Endometrial microvascular endothelial cells (primary cell): Measurements from ENCODE around the gene PLCB4. TPM values are rescaled to one million over a fixed set of nuclear protein-coding genes. Genes with fewer than 3 reads are reported as not detected.

ENCODE experiments used
- in situ Hi-C: cut with HindIII; loops from 2 replicates; pipeline ENCODE4 v1.10.0; 2017; ENCODE audit warnings: low sequenced_read_pairs, low pct_unique_long_range_greater_than_20kb; ENCODE audit errors: inconsistent ontology term
- total RNA-seq: library from RNA; depleted of rRNA; stranded (reverse); fragments of >200 nt; gene quantifications from one replicate; pipeline ENCODE4 v1.2.3, GENCODE V29; 2015; ENCODE audit errors: inconsistent ontology term

PLCB4 gene
- total RNA-seq, 1 donor from 2014 or later = 0.19 TPM

DNA sequence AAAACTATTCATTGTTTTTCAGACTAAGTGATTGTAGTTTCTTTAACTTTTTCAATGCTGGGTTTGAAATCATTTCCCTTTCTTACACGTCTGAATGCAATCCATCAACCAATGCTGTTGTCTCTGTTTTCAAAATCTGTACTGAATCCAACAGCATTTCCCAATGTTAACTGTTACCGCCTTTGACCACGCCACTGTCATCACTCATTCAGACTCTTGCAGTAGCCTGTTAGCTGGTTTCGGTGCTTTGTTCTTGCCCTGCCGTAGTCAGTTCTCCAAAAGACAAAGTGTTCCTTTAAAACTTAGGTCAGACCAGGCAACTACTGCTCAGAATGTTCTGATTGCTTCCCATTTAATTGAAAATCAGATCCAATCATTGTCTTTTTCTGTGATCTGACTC is 131.3 kb downstream of the PLCB4 start:
- in situ Hi-C loops = no loop called here

DNA sequence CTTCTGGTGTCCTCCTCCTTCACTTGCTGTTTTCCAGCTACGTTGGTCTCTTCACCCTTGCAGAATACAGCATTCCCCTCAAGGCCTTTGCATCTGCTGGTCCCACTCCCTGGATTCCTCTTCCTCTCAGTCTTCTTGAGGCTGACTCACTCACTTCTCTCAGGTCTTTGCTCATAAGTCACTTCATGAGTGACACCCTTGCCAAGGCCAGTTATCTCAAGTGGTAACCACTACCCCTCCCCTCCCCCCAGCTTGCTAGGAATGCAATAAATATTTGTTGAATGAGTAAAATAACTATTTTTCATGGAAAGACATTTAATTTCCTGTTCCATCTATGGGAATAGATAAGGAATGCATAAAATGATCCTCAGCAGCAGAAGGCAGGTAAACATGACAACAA is 131.7 kb downstream of the PLCB4 start:
- in situ Hi-C loops = no loop called here

GRCh38 chr20:9202420-9203080 is 133.7 kb downstream of the PLCB4 start:
- in situ Hi-C loops = no loop called here

GRCh38 chr20:9203081-9203447 is 134.2 kb downstream of the PLCB4 start:
- in situ Hi-C loops = no loop called here

GRCh38 chr20:9204979-9205378 is 136.1 kb downstream of the PLCB4 start:
- in situ Hi-C loops = no loop called here

DNA sequence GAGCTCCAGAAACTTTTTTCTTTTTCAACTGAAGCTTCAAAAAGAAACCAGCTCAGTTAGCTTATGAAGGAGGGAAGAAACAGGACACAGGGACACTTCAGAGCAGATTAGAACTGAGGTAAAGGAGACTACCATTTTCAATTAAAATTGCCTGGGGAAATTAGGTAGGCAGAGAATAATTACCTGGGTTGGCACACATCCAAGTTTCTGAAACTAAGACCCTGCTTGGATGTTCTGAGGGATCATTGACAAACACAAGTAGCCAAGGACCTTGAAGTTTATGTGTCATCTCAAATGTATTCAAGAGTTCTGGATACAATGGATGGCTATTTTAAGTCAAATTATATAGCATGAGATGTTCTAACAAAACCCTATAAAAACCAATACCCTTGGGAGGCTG is 137.6 kb downstream of the PLCB4 start:
- in situ Hi-C loops = no loop called here

DNA sequence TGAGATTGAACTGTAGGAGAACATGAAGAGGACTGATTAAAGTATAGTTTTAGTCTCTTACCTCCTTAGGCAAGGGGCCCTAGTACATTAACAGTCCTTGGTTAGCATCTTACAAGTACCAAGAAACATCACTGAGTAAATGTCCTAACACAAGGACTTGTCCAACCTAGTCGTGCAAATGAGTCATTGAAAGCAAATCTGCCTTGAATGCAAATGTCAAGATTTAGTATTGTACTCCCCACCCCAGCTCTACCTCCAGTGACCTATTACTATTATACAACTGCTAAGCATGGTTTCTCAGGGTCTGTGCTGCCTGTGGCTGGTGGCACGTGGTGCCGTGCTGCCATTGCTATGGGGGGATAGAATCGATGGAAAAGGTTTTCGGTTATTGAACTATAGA is 138.4 kb downstream of the PLCB4 start:
- in situ Hi-C loops = no loop called here

DNA sequence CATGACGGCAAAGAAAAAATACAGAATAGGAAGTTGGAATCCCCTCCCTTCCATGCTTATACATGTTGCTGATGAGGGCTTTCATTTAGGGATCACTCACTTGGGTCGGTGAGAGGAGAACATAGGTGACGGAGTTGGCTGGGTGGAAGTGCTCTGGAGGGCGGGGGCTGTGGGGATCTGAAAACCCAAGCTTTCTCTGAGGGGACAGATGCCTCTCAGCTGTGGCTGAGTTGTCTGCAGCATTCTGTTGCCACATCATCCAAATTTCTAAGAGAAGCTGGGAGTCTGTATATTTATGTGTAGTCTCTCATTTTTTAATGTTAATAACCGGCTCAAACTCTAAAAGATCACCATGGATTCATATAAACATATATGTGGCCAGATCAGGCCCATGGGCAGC is 141.5 kb downstream of the PLCB4 start:
- in situ Hi-C loops = no loop called here

GRCh38 chr20:9211016-9211760 is 142.3 kb downstream of the PLCB4 start:
- in situ Hi-C loops = no loop called here

DNA sequence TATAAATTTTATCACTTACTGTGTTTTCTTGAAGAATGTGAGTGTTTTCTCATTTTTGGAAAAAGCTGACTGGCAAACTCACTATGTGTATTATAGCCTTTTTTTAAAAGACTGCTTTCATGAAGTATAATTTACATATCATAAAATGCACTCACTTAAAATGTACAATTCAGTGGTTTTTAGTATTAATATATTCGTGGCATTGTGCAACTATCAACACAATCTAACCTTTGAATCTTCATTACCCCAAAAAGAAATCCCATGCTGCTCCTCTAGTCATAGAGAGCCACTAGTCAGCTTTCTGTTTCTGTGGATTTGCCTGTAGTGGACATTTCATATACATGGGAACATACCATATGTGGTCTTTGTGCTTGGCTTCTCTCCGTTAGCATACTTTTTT is 143.8 kb downstream of the PLCB4 start:
- in situ Hi-C loops = no loop called here

GRCh38 chr20:9214685-9215084 is 145.8 kb downstream of the PLCB4 start:
- in situ Hi-C loops = no loop called here

DNA sequence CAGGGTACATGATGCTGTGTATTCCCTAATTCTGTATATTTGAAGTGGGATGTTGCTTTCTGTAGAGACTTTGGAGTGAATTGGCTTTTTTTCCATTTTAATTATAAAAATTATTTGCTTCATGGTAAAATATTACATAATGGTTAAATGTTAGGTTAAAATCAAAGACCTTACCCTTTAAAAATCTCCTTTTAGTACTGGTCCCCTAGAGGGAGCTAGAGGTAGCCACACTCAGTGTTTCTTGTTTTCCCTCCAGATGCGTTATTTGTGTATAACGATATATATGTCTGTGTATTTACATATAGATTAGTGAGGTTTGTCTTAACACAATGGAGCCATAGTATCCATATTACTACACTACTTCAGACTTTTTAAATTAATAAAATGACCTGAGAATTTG is 146.7 kb downstream of the PLCB4 start:
- in situ Hi-C loops = no loop called here

DNA sequence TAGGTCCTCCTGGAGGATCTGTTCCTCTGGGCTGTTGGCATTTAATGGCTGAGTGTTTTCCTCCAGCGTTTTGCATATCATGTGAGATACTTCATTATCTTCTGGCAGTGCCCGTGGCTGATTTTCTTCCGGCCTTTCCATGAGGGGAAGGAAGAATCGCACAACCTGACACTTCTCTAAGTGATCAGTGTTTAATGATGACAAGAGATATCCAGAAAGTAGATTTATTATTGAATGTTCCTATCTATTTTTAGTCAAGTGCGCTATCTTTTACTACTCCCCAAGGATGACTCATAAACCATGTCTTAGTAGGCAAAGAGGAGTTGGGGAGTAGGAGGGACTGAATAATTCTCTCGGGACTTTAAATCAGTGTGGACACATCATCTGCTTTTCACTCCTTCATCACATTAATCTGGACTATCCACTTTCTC is 149.7 kb downstream of the PLCB4 start:
- in situ Hi-C loops = no loop called here

DNA sequence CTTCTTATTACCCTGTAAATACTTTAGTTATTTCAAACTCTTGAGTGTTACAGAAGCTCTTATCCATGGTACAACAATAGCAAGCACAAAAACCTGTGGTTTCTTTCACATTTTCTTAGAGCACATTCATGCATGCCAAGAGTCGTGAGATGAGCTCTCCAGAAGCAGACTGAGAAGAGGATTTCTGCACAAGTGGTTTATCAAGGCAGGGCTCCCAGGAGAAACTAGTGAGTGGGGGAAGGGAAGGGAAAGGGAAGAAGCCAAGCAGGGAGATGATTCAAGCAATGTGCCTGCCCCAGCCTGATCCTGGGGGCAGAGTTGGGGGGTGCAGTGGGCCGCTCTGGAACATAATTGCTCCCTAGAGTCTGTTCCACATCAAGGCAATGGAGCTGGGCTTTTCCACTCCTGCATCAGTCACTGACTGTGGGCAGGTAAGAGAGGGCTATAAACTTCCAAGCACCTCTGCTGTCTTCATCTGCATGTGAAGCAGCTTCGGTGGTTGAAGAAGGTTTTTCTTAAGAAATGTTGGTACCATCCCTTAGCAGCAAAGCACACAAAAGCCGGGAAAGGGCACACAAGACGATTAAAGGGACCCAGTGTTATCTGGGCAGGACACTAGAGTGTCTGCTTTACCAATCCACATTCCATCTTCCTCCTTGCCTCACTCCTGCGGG is 152.1 kb downstream of the PLCB4 start:
- in situ Hi-C loops = no loop called here

GRCh38 chr20:9223296-9223695 is 154.4 kb downstream of the PLCB4 start:
- in situ Hi-C loops = no loop called here

DNA sequence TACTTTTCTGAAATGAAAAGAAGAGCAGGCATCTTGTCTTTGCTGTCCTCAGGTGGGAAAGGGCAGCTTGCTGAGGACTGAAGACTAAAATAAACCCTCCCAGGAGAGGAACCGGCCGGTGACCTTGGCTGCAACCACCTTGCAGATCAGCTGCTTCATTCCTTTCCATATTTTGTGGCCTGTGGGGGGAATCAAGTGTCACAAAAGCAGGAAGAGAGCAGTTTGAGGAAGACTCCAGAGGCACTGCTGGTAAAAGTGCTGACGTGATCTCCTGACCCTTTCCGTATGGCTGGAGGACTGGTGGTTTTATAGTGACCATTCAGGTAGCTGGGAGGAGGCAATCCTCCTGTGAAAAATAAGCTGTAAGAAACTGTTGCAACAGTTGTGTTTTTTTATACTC is 157.0 kb downstream of the PLCB4 start:
- in situ Hi-C loops = no loop called here

- in situ Hi-C loops = no loop called here
These were observed 159.2 kb downstream of the PLCB4 start for GRCh38 chr20:9227896-9228615.

GRCh38 chr20:9228774-9229450 is 160.0 kb downstream of the PLCB4 start:
- in situ Hi-C loops = no loop called here

- in situ Hi-C loops = no loop called here
These were observed 161.5 kb downstream of the PLCB4 start for GRCh38 chr20:9230406-9230805.
